Subcutaneous abdominal adipose tissue (tissue), 5 donors: ENCODE data around the gene MOCS1.

Experiments
- H3K27ac ChIP-seq: one replicate; pipeline ENCODE4 v1.7.0; 2013; ENCODE audit warnings: low read depth, mild to moderate bottlenecking, inconsistent platforms, low read length, moderate library complexity
- H3K27me3 ChIP-seq, 5 donors: one replicate each; pipeline ENCODE4 v1.7.0; 2013; ENCODE audit warnings: low read length in 5 of 5, inconsistent platforms in 1 of 5; ENCODE audit not compliant: control insufficient read depth in 5 of 5, insufficient read depth in 4 of 5
- H3K36me3 ChIP-seq, 5 donors: one replicate each; pipeline ENCODE4 v1.7.0; 2013; ENCODE audit warnings: low read length in 5 of 5; ENCODE audit not compliant: control insufficient read depth in 5 of 5, insufficient read depth in 5 of 5
- H3K4me1 ChIP-seq, 5 donors: one replicate each; pipeline ENCODE4 v1.7.0; 2013; ENCODE audit warnings: low read length in 5 of 5, mild to moderate bottlenecking in 3 of 5, moderate library complexity in 1 of 5; ENCODE audit not compliant: control insufficient read depth in 5 of 5, insufficient read depth in 5 of 5
- H3K4me3 ChIP-seq, 5 donors: one replicate each; pipeline ENCODE4 v1.7.0; 2013; ENCODE audit warnings: low read length in 5 of 5, low read depth in 1 of 5
- H3K9ac ChIP-seq, 5 donors: one replicate each; pipeline ENCODE4 v1.7.0; 2013; ENCODE audit warnings: low read length in 5 of 5, mild to moderate bottlenecking in 4 of 5, moderate library complexity in 3 of 5
- H3K9me3 ChIP-seq, 5 donors: one replicate each; pipeline ENCODE4 v1.7.0; 2013; ENCODE audit warnings: low read length in 5 of 5; ENCODE audit not compliant: control insufficient read depth in 5 of 5
- donor health status: healthy.
- donor health status: healthy.
- donor health status: healthy.
- donor health status: healthy.
- donor health status: healthy.

Gene MOCS1

GRCh38 chr6:39951716-39952115 lies 17.5 kb upstream of the MOCS1 start:
- Histone ChIP-seq H3K27me3 (peaks cover 0 to 2% (median 0%) of the 10 kb centered on the region in 5 donors), H3K27ac (peak overlapping the region; percentile 18), H3K4me1 (peaks cover 2 to 25% (median 14%) of the 10 kb centered on the region in 5 donors), H3K36me3 (no peaks in the 10 kb centered on the region), H3K9me3 (no peaks in the 10 kb centered on the region), H3K4me3 (no peak overlapping the region), H3K9ac (no peak overlapping the region)

GRCh38 chr6:39951191-39951590 lies 16.9 kb upstream of the MOCS1 start:
- Histone ChIP-seq H3K36me3 (no peaks in the 10 kb centered on the region), H3K27me3 (peaks cover 0 to 2% (median 0%) of the 10 kb centered on the region in 5 donors), H3K4me1 (peaks cover 2 to 25% (median 14%) of the 10 kb centered on the region in 5 donors), H3K4me3 (no peak overlapping the region), H3K27ac (no peak overlapping the region), H3K9ac (no peak overlapping the region), H3K9me3 (no peaks in the 10 kb centered on the region)

- Histone ChIP-seq H3K4me3 (no peak overlapping the region), H3K9ac (no peak overlapping the region)
Measured at GRCh38 chr6:39950125-39950720, 16.0 kb upstream of the MOCS1 start.

GRCh38 chr6:39948199-39948791 lies 14.0 kb upstream of the MOCS1 start:
- Histone ChIP-seq H3K9ac (no peak overlapping the region), H3K4me1 (peaks cover 2 to 30% (median 14%) of the 10 kb centered on the region in 5 donors), H3K4me3 (no peak overlapping the region), H3K27me3 (peaks cover 0 to 2% (median 0%) of the 10 kb centered on the region in 5 donors), H3K27ac (no peak overlapping the region), H3K9me3 (no peaks in the 10 kb centered on the region), H3K36me3 (no peaks in the 10 kb centered on the region)

More at GRCh38 chr6:39950125-39950720, 16.0 kb upstream of the MOCS1 start:
- no peaks in the 10 kb centered on the region for H3K36me3 ChIP-seq
- H3K4me1 ChIP-seq, result peaks cover 2 to 25% (median 14%) of the 10 kb centered on the region in 5 donors
- H3K27me3 ChIP-seq, result peaks cover 0 to 2% (median 0%) of the 10 kb centered on the region in 5 donors
- no peaks in the 10 kb centered on the region for H3K9me3 ChIP-seq
- H3K27ac ChIP-seq, result no peak overlapping the region

- no peak overlapping the region for H3K27ac ChIP-seq
- no peaks in the 10 kb centered on the region for H3K9me3 ChIP-seq
- H3K4me3 ChIP-seq, result no peak overlapping the region
- peaks cover 2 to 35% (median 14%) of the 10 kb centered on the region in 5 donors for H3K4me1 ChIP-seq
- no peaks in the 10 kb centered on the region for H3K36me3 ChIP-seq
- peaks cover 0 to 2% (median 0%) of the 10 kb centered on the region in 5 donors for H3K27me3 ChIP-seq
- H3K9ac ChIP-seq, result no peak overlapping the region
Measured at GRCh38 chr6:39947611-39948068, 13.4 kb upstream of the MOCS1 start.

GRCh38 chr6:39945626-39946025 lies 11.4 kb upstream of the MOCS1 start:
- no peak overlapping the region for H3K9ac ChIP-seq
- H3K9me3 ChIP-seq, result no peaks in the 10 kb centered on the region
- H3K4me1 ChIP-seq, result peaks cover 0 to 24% (median 2%) of the 10 kb centered on the region in 5 donors
- no peak overlapping the region for H3K27ac ChIP-seq
- H3K36me3 ChIP-seq, result no peaks in the 10 kb centered on the region
- H3K27me3 ChIP-seq, result peaks cover 0 to 2% (median 0%) of the 10 kb centered on the region in 5 donors
- H3K4me3 ChIP-seq, result no peak overlapping the region

- Histone ChIP-seq H3K27me3 (no peaks in the 10 kb centered on the region), H3K9ac (no peak overlapping the region), H3K4me3 (no peak overlapping the region), H3K9me3 (no peaks in the 10 kb centered on the region), H3K4me1 (peaks cover 2 to 32% (median 12%) of the 10 kb centered on the region in 5 donors), H3K36me3 (no peaks in the 10 kb centered on the region), H3K27ac (no peak overlapping the region)
Measured at GRCh38 chr6:39942903-39943580, 8.8 kb upstream of the MOCS1 start.

- no peak overlapping the region for H3K9ac ChIP-seq
- peaks cover 3 to 32% (median 12%) of the 10 kb centered on the region in 5 donors for H3K4me1 ChIP-seq
- H3K27me3 ChIP-seq, result no peaks in the 10 kb centered on the region
- no peaks in the 10 kb centered on the region for H3K36me3 ChIP-seq
- no peak overlapping the region for H3K4me3 ChIP-seq
- no peak overlapping the region for H3K27ac ChIP-seq
- H3K9me3 ChIP-seq, result no peaks in the 10 kb centered on the region
Measured at GRCh38 chr6:39941820-39942219, 7.6 kb upstream of the MOCS1 start.

GRCh38 chr6:39941138-39941537 lies 6.9 kb upstream of the MOCS1 start:
- H3K9ac ChIP-seq, result no peak overlapping the region
- H3K27ac ChIP-seq, result no peak overlapping the region
- no peak overlapping the region for H3K4me3 ChIP-seq

More at GRCh38 chr6:39941138-39941537, 6.9 kb upstream of the MOCS1 start:
- Histone ChIP-seq H3K4me1 (peaks cover 3 to 32% (median 12%) of the 10 kb centered on the region in 5 donors), H3K27me3 (no peaks in the 10 kb centered on the region), H3K9me3 (no peaks in the 10 kb centered on the region), H3K36me3 (no peaks in the 10 kb centered on the region)
